IMR-90 (cell line): ENCODE results near the gene JADE3. TPM values are rescaled to one million over a fixed set of nuclear protein-coding genes. Genes with fewer than 3 reads are reported as not detected.

ENCODE experiments used
- ATAC-seq: fragments of 200-7000 bp; cut with Tn5 transposase; 2 replicates; pipeline ENCODE4 v1.9.1; 2020; ENCODE audit warnings: low read depth, mild to moderate bottlenecking, moderate library complexity
- BruUV-seq: library from RNA; stranded (reverse); fragments of 400-500 nt; replicated peaks from 2 replicates; lab custom pipeline; 2021; lab: Mats Ljungman, UMichigan
- CTCF ChIA-PET: fragments of 300-600 bp; formaldehyde crosslinking; extraction: SDS; loops from one replicate; lab custom pipeline; 2021; ENCODE audit warnings: antibody characterized with exemption; lab: Yijun Ruan, JAX
- POLR2A ChIA-PET: fragments of 300-600 bp; sonication (Branson Sonifier 250); formaldehyde crosslinking; loops from one replicate; lab custom pipeline; 2022; ENCODE audit warnings: antibody characterized with exemption; ENCODE audit not compliant: unreplicated experiment; lab: Charles Lee
- DNase-seq: peaks from one replicate; pipeline ENCODE4 v3.0.0; 2013
- H2AFZ ChIP-seq: replicated peaks from 2 replicates; pipeline ENCODE3; 2013; ENCODE audit warnings: low read length, mild to moderate bottlenecking; ENCODE audit not compliant: poor library complexity
- H2AK5ac ChIP-seq: 2 replicates; pipeline ENCODE4 v1.6.1; 2013; ENCODE audit warnings: low read depth, low read length, inconsistent platforms
- H2AK9ac ChIP-seq: replicated peaks from 2 replicates; pipeline ENCODE3; 2013; ENCODE audit warnings: mild to moderate bottlenecking, low read depth, low read length, moderate library complexity; ENCODE audit not compliant: poor library complexity
- H2BK120ac ChIP-seq: 2 replicates; pipeline ENCODE4 v1.6.1; 2013; ENCODE audit warnings: low read depth, low read length, inconsistent platforms
- H2BK15ac ChIP-seq: 3 replicates; pipeline ENCODE4 v1.6.1; 2013; ENCODE audit warnings: low read depth, low read length, inconsistent platforms
- H2BK20ac ChIP-seq: 2 replicates; pipeline ENCODE4 v1.6.1; 2013; ENCODE audit warnings: low read depth, mild to moderate bottlenecking, inconsistent platforms, low read length, moderate library complexity
- H2BK5ac ChIP-seq: 2 replicates; pipeline ENCODE4 v1.6.1; 2013; ENCODE audit warnings: mild to moderate bottlenecking, low read depth, low read length, inconsistent platforms; ENCODE audit not compliant: poor library complexity, severe bottlenecking
- H3K14ac ChIP-seq: replicated peaks from 2 replicates; pipeline ENCODE4 v1.6.1; 2013; ENCODE audit warnings: low read depth, low read length, inconsistent platforms
- H3K18ac ChIP-seq: 2 replicates; pipeline ENCODE4 v1.6.1; 2013; ENCODE audit warnings: low read depth, low read length, control low read depth
- H3K23ac ChIP-seq: 2 replicates; pipeline ENCODE4 v1.6.1; 2013; ENCODE audit warnings: low read depth, low read length, inconsistent platforms
- H3K27ac ChIP-seq: 2 replicates; pipeline ENCODE4 v1.5.1; 2013; ENCODE audit warnings: mild to moderate bottlenecking, control low read depth, low read length; ENCODE audit not compliant: insufficient read depth
- H3K27me3 ChIP-seq: 2 replicates; pipeline ENCODE4 v1.6.1; 2013; ENCODE audit warnings: low read length; ENCODE audit not compliant: control insufficient read depth, insufficient read depth
- H3K36me3 ChIP-seq: 2 replicates; pipeline ENCODE4 v1.6.1; 2013; ENCODE audit warnings: low read length, mixed read lengths; ENCODE audit not compliant: control insufficient read depth, insufficient read depth
- H3K4ac ChIP-seq: 2 replicates; pipeline ENCODE4 v1.6.1; 2013; ENCODE audit warnings: low read depth, low read length, inconsistent platforms
- H3K4me1 ChIP-seq: 2 replicates; pipeline ENCODE4 v1.6.1; 2013; ENCODE audit warnings: low read length, mixed read lengths; ENCODE audit not compliant: control insufficient read depth, insufficient read depth
- H3K4me2 ChIP-seq: 2 replicates; pipeline ENCODE4 v1.6.1; 2013; ENCODE audit warnings: low read depth, mild to moderate bottlenecking, control low read depth, low read length, moderate library complexity
- H3K4me3 ChIP-seq: 2 replicates; pipeline ENCODE4 v1.5.1; 2013; ENCODE audit warnings: low read depth, mild to moderate bottlenecking, control low read depth, low read length, moderate library complexity; ENCODE audit not compliant: insufficient read depth
- H3K56ac ChIP-seq: 2 replicates; pipeline ENCODE4 v1.6.1; 2013; ENCODE audit warnings: low read length, inconsistent platforms; ENCODE audit not compliant: insufficient read depth; ENCODE audit errors: extremely low read depth
- H3K79me1 ChIP-seq, 2 experiments: 2 replicates each; pipeline ENCODE4 v1.6.1; 2013; ENCODE audit warnings: low read length in 2 of 2, inconsistent platforms in 1 of 2, low read depth in 1 of 2
- H3K9ac ChIP-seq: 2 replicates; pipeline ENCODE4 v1.6.1; 2013; ENCODE audit warnings: low read depth, low read length, control low read depth
- H3K9me1 ChIP-seq: 2 replicates; pipeline ENCODE4 v1.6.1; 2013; ENCODE audit warnings: low read length, inconsistent platforms; ENCODE audit not compliant: insufficient read depth
- H3K9me3 ChIP-seq: 2 replicates; pipeline ENCODE4 v1.6.1; 2013; ENCODE audit warnings: low read length; ENCODE audit not compliant: control insufficient read depth, insufficient read depth
- H4K20me1 ChIP-seq: 2 replicates; pipeline ENCODE4 v1.6.1; 2013; ENCODE audit warnings: low read length, inconsistent platforms; ENCODE audit not compliant: insufficient read depth
- H4K5ac ChIP-seq: 2 replicates; pipeline ENCODE4 v1.6.1; 2013; ENCODE audit warnings: mild to moderate bottlenecking, low read depth, low read length, control low read depth
- H4K8ac ChIP-seq, 2 experiments: 2 replicates each; pipeline ENCODE4 v1.6.1; 2013; ENCODE audit warnings: low read depth in 2 of 2, low read length in 2 of 2, control low read depth in 1 of 2, inconsistent platforms in 1 of 2
- H4K91ac ChIP-seq: 2 replicates; pipeline ENCODE4 v1.6.1; 2013; ENCODE audit warnings: low read depth, low read length, inconsistent platforms; ENCODE audit not compliant: insufficient read depth
- BHLHE40 ChIP-seq: fragments of 150-350 bp; IDR thresholded peaks from 2 replicates; pipeline ENCODE4 v1.6.1; 2016; ENCODE audit warnings: mild to moderate bottlenecking, low read depth, low read length
- CEBPB ChIP-seq: IDR thresholded peaks from 2 replicates; pipeline ENCODE4 v1.6.1; 2012; ENCODE audit warnings: low read depth, low read length, improper control_type of control experiment
- CHD1 ChIP-seq: IDR thresholded peaks from 2 replicates; pipeline ENCODE4 v1.6.1; 2012; ENCODE audit warnings: low read depth, low read length, improper control_type of control experiment
- FOS ChIP-seq: fragments of 150-350 bp; IDR thresholded peaks from 2 replicates; pipeline ENCODE4 v1.6.1; 2016; ENCODE audit warnings: low read depth, low read length
- MAZ ChIP-seq: IDR thresholded peaks from 2 replicates; pipeline ENCODE4 v1.6.1; 2012; ENCODE audit warnings: low read depth, mild to moderate bottlenecking, low read length, improper control_type of control experiment, moderate library complexity, borderline replicate concordance
- MXI1 ChIP-seq: IDR thresholded peaks from 2 replicates; pipeline ENCODE4 v1.6.1; 2012; ENCODE audit warnings: low read depth, mild to moderate bottlenecking, low read length, moderate library complexity, borderline replicate concordance
- POLR2A ChIP-seq: IDR thresholded peaks from 2 replicates; pipeline ENCODE4 v1.6.1; 2012; ENCODE audit warnings: mild to moderate bottlenecking, low read depth, low read length
- RAD21 ChIP-seq: IDR thresholded peaks from 2 replicates; pipeline ENCODE4 v1.6.1; 2012; ENCODE audit warnings: low read length, improper control_type of control experiment
- RCOR1 ChIP-seq: IDR thresholded peaks from 2 replicates; pipeline ENCODE4 v1.6.1; 2012; ENCODE audit warnings: mild to moderate bottlenecking, low read length, improper control_type of control experiment; ENCODE audit not compliant: insufficient replicate concordance
- SMC3 ChIP-seq: fragments of 150-350 bp; IDR thresholded peaks from 2 replicates; pipeline ENCODE4 v1.6.1; 2016; ENCODE audit warnings: low read depth, mild to moderate bottlenecking, antibody characterized with exemption, low read length, moderate library complexity
- WGBS, 2 experiments: methylation state at CpG; one replicate each; pipeline versions ENCODE4 v1.1.5 to v1.1.7; 2013; ENCODE audit warnings: missing lambda C conversion rate in 2 of 2; ENCODE audit not compliant: insufficient read length in 1 of 2; ENCODE audit errors: extremely low coverage in 2 of 2; 5-methylcytosine and 5-hydroxymethylcytosine counted together
- dilution Hi-C: fragments of 300-500 bp; cut with HindIII; formaldehyde crosslinking; loops from one replicate; pipeline ENCODE4 v1.14.3; 2018; ENCODE audit warnings: low sequenced_read_pairs; ENCODE audit not compliant: unreplicated experiment
- in situ Hi-C: fragments of 300-500 bp; cut with MboI; formaldehyde crosslinking; loops from 3 replicates; pipeline ENCODE4 v1.14.3; 2019; ENCODE audit warnings: low sequenced_read_pairs, inconsistent platforms, mixed read lengths
- intact Hi-C: fragments of 100-400 bp; cut with micrococcal nuclease; formaldehyde crosslinking; loops from 2 replicates; pipeline ENCODE4 v1.10.0; 2022
- polyA plus RNA-seq, 3 experiments: library from polyadenylated mRNA; depleted of rRNA; stranded (reverse); fragments of >200 nt; gene quantifications; 2 replicates each; pipeline ENCODE4 v1.2.3, GENCODE V29; 2012; ENCODE audit warnings: low replicate concordance in 1 of 3
- total RNA-seq: library from RNA; depleted of rRNA; stranded (reverse); fragments of >200 nt; gene quantifications from 2 replicates; pipeline ENCODE4 v1.2.3, GENCODE V29; 2012
- TF ChIP-seq, protein P1 (sequence below): fragments of 150-350 bp; IDR thresholded peaks from 2 replicates; pipeline ENCODE4 v1.6.1; 2016; ENCODE audit warnings: low read depth, mild to moderate bottlenecking, low read length, moderate library complexity, borderline replicate concordance
- TF ChIP-seq, protein P2 (sequence below): conservative IDR thresholded peaks from 2 replicates; pipeline ENCODE4 v1.5.1; 2012; ENCODE audit warnings: mild to moderate bottlenecking, low read depth, low read length, improper control_type of control experiment

Gene JADE3
- total and polyA plus RNA-seq, 2 of the 4 experiments (the other 2 are of a cell fraction): 2.1 to 4.7 TPM

DNA sequence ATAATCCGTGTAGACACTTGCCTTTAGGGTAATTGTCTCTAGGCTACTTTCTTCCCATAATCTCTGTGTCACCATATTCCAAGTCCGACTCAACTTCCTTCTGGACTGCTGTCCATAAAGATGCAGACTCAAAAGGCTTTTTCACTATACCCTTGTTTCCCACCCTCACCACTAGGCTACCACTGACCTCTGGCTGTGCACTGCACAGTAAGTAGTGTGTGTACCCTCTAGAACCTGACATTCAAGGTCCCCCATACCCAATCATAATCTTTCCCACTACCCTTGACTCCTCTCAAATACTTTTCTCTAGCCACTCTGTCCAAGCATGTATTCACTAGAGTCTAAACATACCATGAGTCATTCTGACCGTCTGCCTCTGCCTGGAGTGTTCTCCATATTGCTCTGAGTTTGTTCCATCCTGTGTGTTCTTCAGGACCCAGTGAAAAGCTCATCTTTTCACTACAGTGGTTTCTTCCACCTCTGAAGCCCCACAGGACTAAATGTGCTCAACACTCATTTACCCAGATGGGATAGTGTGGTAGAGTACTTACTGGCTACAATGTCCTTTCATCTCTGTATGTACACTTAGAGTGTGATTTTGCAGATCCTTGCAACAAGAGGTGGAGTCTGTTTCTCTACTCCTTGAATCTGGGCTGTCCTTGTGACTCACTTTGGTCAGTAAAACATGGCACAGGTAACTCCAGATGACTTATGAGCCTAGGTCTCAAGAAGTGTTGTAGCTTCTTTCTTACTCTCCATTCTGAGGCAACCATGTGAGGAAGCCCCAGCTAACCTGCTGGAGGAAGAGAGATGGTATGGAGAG is 17.4 kb downstream of the JADE3 start (continued):
- TF ChIP-seq, protein P1, sequence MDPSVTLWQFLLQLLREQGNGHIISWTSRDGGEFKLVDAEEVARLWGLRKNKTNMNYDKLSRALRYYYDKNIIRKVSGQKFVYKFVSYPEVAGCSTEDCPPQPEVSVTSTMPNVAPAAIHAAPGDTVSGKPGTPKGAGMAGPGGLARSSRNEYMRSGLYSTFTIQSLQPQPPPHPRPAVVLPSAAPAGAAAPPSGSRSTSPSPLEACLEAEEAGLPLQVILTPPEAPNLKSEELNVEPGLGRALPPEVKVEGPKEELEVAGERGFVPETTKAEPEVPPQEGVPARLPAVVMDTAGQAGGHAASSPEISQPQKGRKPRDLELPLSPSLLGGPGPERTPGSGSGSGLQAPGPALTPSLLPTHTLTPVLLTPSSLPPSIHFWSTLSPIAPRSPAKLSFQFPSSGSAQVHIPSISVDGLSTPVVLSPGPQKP: no peak
- TF ChIP-seq CEBPB: no peak

DNA sequence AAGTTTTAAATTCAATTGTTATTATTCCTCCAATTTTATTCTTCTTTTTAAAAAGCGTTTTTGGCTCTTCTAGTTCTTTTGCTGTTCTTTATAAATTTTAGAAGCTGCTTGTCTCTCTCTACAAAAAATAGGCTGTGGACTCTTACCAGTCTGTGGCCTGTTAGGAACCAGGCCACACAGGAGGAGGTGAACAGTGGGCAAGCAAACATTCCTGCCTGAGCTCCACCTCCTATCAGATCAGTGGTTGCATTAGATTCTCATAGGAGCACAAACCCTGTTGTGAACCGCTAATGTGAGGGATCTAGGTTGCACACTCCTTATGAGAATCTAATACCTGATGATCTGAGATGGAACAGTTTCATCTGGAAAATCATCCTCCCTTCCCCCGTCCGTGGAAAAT is 23.1 kb downstream of the JADE3 start:
- Histone ChIP-seq H3K9ac (no peak overlapping the region), H3K4me3 (no peak overlapping the region), H2BK5ac (no peak overlapping the region), H3K27me3 (peaks cover 2% of the 10 kb centered on the region; the same call in 1 of the 2 replicates), H4K5ac (no peak overlapping the region), H2BK20ac (no peak overlapping the region), H4K8ac (no peak overlapping the region), H2AK5ac (no peak overlapping the region), H3K27ac (no peak overlapping the region), H3K9me3 (peaks cover 4% of the 10 kb centered on the region), H3K23ac (no peak overlapping the region), H2AFZ (no peak overlapping the region), H3K4ac (no peak overlapping the region), H3K4me1 (no peaks in the 10 kb centered on the region), H4K20me1 (no peaks in the 10 kb centered on the region), H3K9me1 (no peaks in the 10 kb centered on the region), H2BK15ac (no peak overlapping the region), H4K91ac (no peak overlapping the region), H3K36me3 (no peaks in the 10 kb centered on the region), H3K4me2 (no peak overlapping the region), H2BK120ac (no peak overlapping the region), H3K56ac (no peak overlapping the region), H3K79me1 (peaks cover 3 to 4% of the 10 kb centered on the region in 2 experiments; a peak in 2 of 4 replicates), H3K18ac (no peak overlapping the region), H3K14ac (no peak overlapping the region), H2AK9ac (no peak overlapping the region)
- POLR2A ChIA-PET: no interaction called here
- no CpG with 5 or more reads among the region's 4 CpGs for WGBS, 2 experiments
- no TSS peak for BruUV-seq
- ATAC-seq: no peak
- no peak for DNase-seq
- dilution Hi-C loops (no loop called here), intact Hi-C loops (no loop called here), in situ Hi-C loops (no loop called here)
- CTCF ChIA-PET: no interaction called here
- no peak for TF ChIP-seq CHD1
- TF ChIP-seq, protein P2, sequence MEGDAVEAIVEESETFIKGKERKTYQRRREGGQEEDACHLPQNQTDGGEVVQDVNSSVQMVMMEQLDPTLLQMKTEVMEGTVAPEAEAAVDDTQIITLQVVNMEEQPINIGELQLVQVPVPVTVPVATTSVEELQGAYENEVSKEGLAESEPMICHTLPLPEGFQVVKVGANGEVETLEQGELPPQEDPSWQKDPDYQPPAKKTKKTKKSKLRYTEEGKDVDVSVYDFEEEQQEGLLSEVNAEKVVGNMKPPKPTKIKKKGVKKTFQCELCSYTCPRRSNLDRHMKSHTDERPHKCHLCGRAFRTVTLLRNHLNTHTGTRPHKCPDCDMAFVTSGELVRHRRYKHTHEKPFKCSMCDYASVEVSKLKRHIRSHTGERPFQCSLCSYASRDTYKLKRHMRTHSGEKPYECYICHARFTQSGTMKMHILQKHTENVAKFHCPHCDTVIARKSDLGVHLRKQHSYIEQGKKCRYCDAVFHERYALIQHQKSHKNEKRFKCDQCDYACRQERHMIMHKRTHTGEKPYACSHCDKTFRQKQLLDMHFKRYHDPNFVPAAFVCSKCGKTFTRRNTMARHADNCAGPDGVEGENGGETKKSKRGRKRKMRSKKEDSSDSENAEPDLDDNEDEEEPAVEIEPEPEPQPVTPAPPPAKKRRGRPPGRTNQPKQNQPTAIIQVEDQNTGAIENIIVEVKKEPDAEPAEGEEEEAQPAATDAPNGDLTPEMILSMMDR: no peak
- TF ChIP-seq RCOR1: no peak
- no peak for TF ChIP-seq MAZ
- TF ChIP-seq MXI1: no peak
- TF ChIP-seq, protein P1: no peak
- no peak for TF ChIP-seq FOS
- no peak for TF ChIP-seq BHLHE40
- TF ChIP-seq RAD21: no peak
- no peak for TF ChIP-seq SMC3
- TF ChIP-seq POLR2A: no peak
